MM.1S (cell line): ENCODE results near the gene ZBTB12.

Source experiments
- EZH2 ChIP-seq: fragments of 300-600 bp; sonication (generic); optimal IDR thresholded peaks from 2 replicates; pipeline ENCODE3; 2017; ENCODE audit warnings: low read depth, mild to moderate bottlenecking, antibody characterized with exemption, low read length, mixed read lengths
- EZH2phosphoT487 ChIP-seq: fragments of 300-600 bp; sonication (generic); IDR thresholded peaks from 2 replicates; pipeline ENCODE4 v1.6.1; 2018; ENCODE audit warnings: antibody characterized with exemption, low read length
- TF ChIP-seq, protein P1 (sequence below): fragments of 300-600 bp; sonication (generic); IDR thresholded peaks from 2 replicates; pipeline ENCODE4 v1.5.1; 2016; ENCODE audit warnings: antibody characterized with exemption, low read length, mixed read lengths

DNA sequence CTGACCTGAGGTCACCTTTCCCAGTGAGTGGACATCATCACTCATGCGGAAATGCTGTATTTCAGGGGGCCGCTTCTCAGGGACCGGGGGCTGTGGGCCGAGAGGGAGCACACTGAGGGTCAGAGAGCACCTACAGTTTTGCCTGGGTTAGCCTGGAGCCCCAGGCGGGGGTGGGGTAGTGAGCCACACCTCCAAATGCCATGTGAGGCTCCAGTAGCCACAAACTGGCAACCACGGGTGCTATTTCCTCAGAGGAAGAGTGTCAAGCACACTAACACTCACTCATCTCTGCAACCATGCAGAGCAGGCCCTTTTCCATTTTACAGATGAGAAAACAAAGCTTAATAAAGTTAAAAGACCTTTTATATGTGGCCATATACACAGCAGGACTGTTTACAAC lies 9.1 kb downstream of the ZBTB12 start:
- TF ChIP-seq, protein P1, sequence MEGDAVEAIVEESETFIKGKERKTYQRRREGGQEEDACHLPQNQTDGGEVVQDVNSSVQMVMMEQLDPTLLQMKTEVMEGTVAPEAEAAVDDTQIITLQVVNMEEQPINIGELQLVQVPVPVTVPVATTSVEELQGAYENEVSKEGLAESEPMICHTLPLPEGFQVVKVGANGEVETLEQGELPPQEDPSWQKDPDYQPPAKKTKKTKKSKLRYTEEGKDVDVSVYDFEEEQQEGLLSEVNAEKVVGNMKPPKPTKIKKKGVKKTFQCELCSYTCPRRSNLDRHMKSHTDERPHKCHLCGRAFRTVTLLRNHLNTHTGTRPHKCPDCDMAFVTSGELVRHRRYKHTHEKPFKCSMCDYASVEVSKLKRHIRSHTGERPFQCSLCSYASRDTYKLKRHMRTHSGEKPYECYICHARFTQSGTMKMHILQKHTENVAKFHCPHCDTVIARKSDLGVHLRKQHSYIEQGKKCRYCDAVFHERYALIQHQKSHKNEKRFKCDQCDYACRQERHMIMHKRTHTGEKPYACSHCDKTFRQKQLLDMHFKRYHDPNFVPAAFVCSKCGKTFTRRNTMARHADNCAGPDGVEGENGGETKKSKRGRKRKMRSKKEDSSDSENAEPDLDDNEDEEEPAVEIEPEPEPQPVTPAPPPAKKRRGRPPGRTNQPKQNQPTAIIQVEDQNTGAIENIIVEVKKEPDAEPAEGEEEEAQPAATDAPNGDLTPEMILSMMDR: no peak
- no peak for TF ChIP-seq EZH2
- TF ChIP-seq EZH2phosphoT487: no peak
